Thymus (tissue), 11 donors: ENCODE results near the gene LMNTD2. TPM values are rescaled to one million over a fixed set of nuclear protein-coding genes. Genes with fewer than 3 reads are reported as not detected.

Experiments
- DNase-seq, 9 donors: peaks; one replicate each; pipeline ENCODE4 v3.0.0-alpha.2; 2013; ENCODE audit warnings: low spot score in 9 of 9, low read depth in 6 of 9, missing footprints in 1 of 9
- H3K27ac ChIP-seq, 2 donors: one replicate each; pipeline ENCODE4 v1.5.1; 2013; ENCODE audit warnings: control low read depth in 1 of 2, low read depth in 1 of 2, low read length in 1 of 2, mild to moderate bottlenecking in 1 of 2, moderate library complexity in 1 of 2
- H3K27me3 ChIP-seq, 2 donors: one replicate each; pipeline ENCODE4 v1.5.1; 2013; ENCODE audit warnings: low read length in 1 of 2; ENCODE audit not compliant: control insufficient read depth in 2 of 2, insufficient read depth in 1 of 2
- H3K36me3 ChIP-seq, 2 donors: one replicate each; pipeline ENCODE4 v1.5.1; 2013; ENCODE audit warnings: low read length in 1 of 2, mild to moderate bottlenecking in 1 of 2, moderate library complexity in 1 of 2; ENCODE audit not compliant: control insufficient read depth in 2 of 2, insufficient read depth in 2 of 2
- H3K4me1 ChIP-seq, 2 donors: one replicate each; pipeline ENCODE4 v1.5.1; 2013; ENCODE audit warnings: low read length in 2 of 2; ENCODE audit not compliant: control insufficient read depth in 2 of 2, insufficient read depth in 2 of 2
- H3K4me3 ChIP-seq, 2 donors: one replicate each; pipeline ENCODE4 v1.5.1; 2013; ENCODE audit warnings: low read length in 2 of 2, control low read depth in 1 of 2, mild to moderate bottlenecking in 1 of 2
- H3K9me3 ChIP-seq, 2 donors: one replicate each; pipeline ENCODE4 v1.5.1; 2013; ENCODE audit warnings: low read length in 1 of 2, mild to moderate bottlenecking in 1 of 2; ENCODE audit not compliant: control insufficient read depth in 2 of 2, insufficient read depth in 1 of 2
- WGBS: extraction: QIAGEN DNeasy Blood & Tissue Kit; methylation state at CpG from one replicate; pipeline ENCODE4 v1.1.7; 2013; 5-methylcytosine and 5-hydroxymethylcytosine counted together
- polyA plus RNA-seq: library from polyadenylated mRNA; stranded (reverse); fragments of 200-250 nt; gene quantifications from one replicate; pipeline ENCODE4 v1.2.3, GENCODE V29; 2013
- total RNA-seq: library from RNA; stranded (reverse); fragments of 120-200 nt; gene quantifications from one replicate; pipeline ENCODE4 v1.2.4, GENCODE V29; 2013
- donor health status: healthy.

Gene LMNTD2
- total and polyA plus RNA-seq, 2 donors: 1.1 to 5.8 TPM

- peak overlapping the region; percentile 61 to 88 for H3K4me3 ChIP-seq
- peak overlapping the region in 1 of 2 donors; percentile 73 for H3K27ac ChIP-seq
- peaks cover 19 to 34% of the 10 kb centered on the region in 2 donors for H3K27me3 ChIP-seq
- peak in 1 of 9 donors; percentile 40 for DNase-seq
- peaks cover 23 to 31% of the 10 kb centered on the region in 2 donors for H3K4me1 ChIP-seq
- peaks cover 0 to 6% of the 10 kb centered on the region in 2 donors for H3K9me3 ChIP-seq
- WGBS: 13% methylated on average over 65 of the region's 66 CpGs
- H3K36me3 ChIP-seq: peaks cover 29 to 31% of the 10 kb centered on the region in 2 donors
These were observed 25.9 kb downstream of the LMNTD2 start for GRCh38 chr11:534396-535209.

- WGBS: 97% methylated on average over 37 of the region's 37 CpGs
- H3K4me1 ChIP-seq: peaks cover 23 to 31% of the 10 kb centered on the region in 2 donors
- H3K36me3 ChIP-seq: peaks cover 29 to 31% of the 10 kb centered on the region in 2 donors
- H3K27ac ChIP-seq: no peak overlapping the region
- peaks cover 19 to 30% of the 10 kb centered on the region in 2 donors for H3K27me3 ChIP-seq
- H3K9me3 ChIP-seq: peaks cover 0 to 6% of the 10 kb centered on the region in 2 donors
- no peak for DNase-seq
- peak overlapping the region; percentile 61 to 88 for H3K4me3 ChIP-seq
These were observed 26.7 kb downstream of the LMNTD2 start for GRCh38 chr11:533586-534395.

- Histone ChIP-seq H3K9me3 (peaks cover 0 to 6% of the 10 kb centered on the region in 2 donors), H3K4me3 (no peak overlapping the region), H3K36me3 (peaks cover 29 to 31% of the 10 kb centered on the region in 2 donors), H3K27ac (no peak overlapping the region), H3K27me3 (peaks cover 18 to 23% of the 10 kb centered on the region in 2 donors), H3K4me1 (peaks cover 23 to 30% of the 10 kb centered on the region in 2 donors)
- 96% methylated on average over 33 of the region's 33 CpGs for WGBS
- no peak for DNase-seq
These were observed 27.5 kb downstream of the LMNTD2 start for GRCh38 chr11:532986-533585.

- Histone ChIP-seq H3K4me1 (peaks cover 18 to 25% of the 10 kb centered on the region in 2 donors), H3K9me3 (peaks cover 0 to 6% of the 10 kb centered on the region in 2 donors), H3K27me3 (peaks cover 13 to 17% of the 10 kb centered on the region in 2 donors), H3K27ac (no peak overlapping the region), H3K36me3 (peaks cover 29 to 31% of the 10 kb centered on the region in 2 donors), H3K4me3 (no peak overlapping the region)
- DNase-seq: no peak
- WGBS: 97% methylated on average over 23 of the region's 23 CpGs
These were observed 28.0 kb downstream of the LMNTD2 start for GRCh38 chr11:532527-532985.

- no peak overlapping the region for H3K4me3 ChIP-seq
- no peak overlapping the region for H3K27ac ChIP-seq
- WGBS: 95% methylated on average over 18 of the region's 18 CpGs
- peaks cover 29 to 31% of the 10 kb centered on the region in 2 donors for H3K36me3 ChIP-seq
- H3K4me1 ChIP-seq: peaks cover 15 to 19% of the 10 kb centered on the region in 2 donors
- peaks cover 0 to 3% of the 10 kb centered on the region in 2 donors for H3K9me3 ChIP-seq
- no peak for DNase-seq
- H3K27me3 ChIP-seq: peaks cover 10 to 12% of the 10 kb centered on the region in 2 donors
These were observed 28.5 kb downstream of the LMNTD2 start for GRCh38 chr11:531919-532526.

GRCh38 chr11:530960-531831 lies 29.3 kb downstream of the LMNTD2 start:
- Histone ChIP-seq H3K4me1 (peaks cover 11 to 14% of the 10 kb centered on the region in 2 donors), H3K4me3 (no peak overlapping the region), H3K27me3 (peaks cover 2 to 4% of the 10 kb centered on the region in 2 donors), H3K27ac (no peak overlapping the region), H3K36me3 (peaks cover 29 to 31% of the 10 kb centered on the region in 2 donors), H3K9me3 (no peaks in the 10 kb centered on the region)
- DNase-seq: no peak
- WGBS: 93% methylated on average over 28 of the region's 28 CpGs

- Histone ChIP-seq H3K36me3 (peaks cover 29 to 31% of the 10 kb centered on the region in 2 donors), H3K27ac (no peak overlapping the region), H3K9me3 (no peaks in the 10 kb centered on the region), H3K27me3 (no peaks in the 10 kb centered on the region), H3K4me1 (peaks cover 8 to 11% of the 10 kb centered on the region in 2 donors), H3K4me3 (no peak overlapping the region)
- DNase-seq: no peak
- WGBS: 95% methylated on average over 18 of the region's 18 CpGs
These were observed 30.7 kb downstream of the LMNTD2 start for GRCh38 chr11:529728-530411.
